AG04450 (cell line): ENCODE measurements around the gene FBRSL1. TPM values are rescaled to one million over a fixed set of nuclear protein-coding genes. Genes with fewer than 3 reads are reported as not detected.

ENCODE experiments used
- CTCF ChIA-PET: fragments of 300-600, 350-600 bp; formaldehyde crosslinking; extraction: SDS; loops from one replicate; lab custom pipeline; 2022; ENCODE audit warnings: antibody characterized with exemption, inconsistent platforms; lab: Charles Lee
- POLR2A ChIA-PET: fragments of 350-600 bp; formaldehyde crosslinking; extraction: SDS; loops from one replicate; lab custom pipeline; 2021; ENCODE audit warnings: antibody characterized with exemption, inconsistent platforms; lab: Yijun Ruan, JAX
- DNase-seq: peaks from one replicate; pipeline ENCODE4 v3.0.0-alpha.2; 2011; ENCODE audit warnings: low read depth, low spot score
- H3K27ac ChIP-seq: one replicate; pipeline ENCODE4 v1.5.1; 2012; ENCODE audit warnings: low read depth, low read length, control low read depth
- H3K27me3 ChIP-seq: one replicate; pipeline ENCODE4 v1.6.0; 2012; ENCODE audit warnings: low read length; ENCODE audit not compliant: control insufficient read depth, insufficient read depth
- H3K4me3 ChIP-seq: 2 replicates; pipeline ENCODE4 v1.5.1; 2011; ENCODE audit warnings: mild to moderate bottlenecking, low read depth, low read length, control low read depth
- H3K9me3 ChIP-seq: 2 replicates; pipeline ENCODE4 v1.5.1; 2012; ENCODE audit warnings: low read length; ENCODE audit not compliant: control insufficient read depth, insufficient read depth
- polyA plus RNA-seq: library from polyadenylated mRNA; depleted of rRNA; stranded (reverse); fragments of >200 nt; gene quantifications from 2 replicates; pipeline ENCODE4 v1.2.3, GENCODE V29; 2011
- TF ChIP-seq, protein P1 (sequence below): IDR thresholded peaks from 2 replicates; pipeline ENCODE4 v1.5.1; 2011; ENCODE audit warnings: low read depth, low read length, control low read depth, inconsistent platforms

FBRSL1 gene
- polyA plus RNA-seq, 1 experiment, result 1.1 TPM

DNA sequence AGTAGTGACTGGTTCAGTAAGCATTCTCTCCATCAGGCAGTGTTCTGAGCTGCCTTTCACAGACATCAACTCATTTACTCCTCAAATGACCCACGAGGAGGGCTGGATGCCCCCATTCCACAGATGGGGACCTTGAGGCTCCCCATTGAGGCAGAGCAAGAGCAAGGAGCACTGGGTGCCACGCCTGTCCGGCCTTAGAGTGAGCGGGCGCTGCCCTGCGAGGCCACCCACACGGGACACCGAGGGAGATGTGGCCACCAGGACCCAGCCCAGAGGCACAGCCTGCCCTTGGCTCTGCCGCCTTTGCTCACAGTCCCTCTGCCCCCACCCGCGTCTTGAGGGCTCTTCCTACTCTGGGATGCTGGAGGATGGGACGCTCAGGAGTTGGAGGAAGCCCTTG lies 3.0 kb downstream of the FBRSL1 start:
- Histone ChIP-seq H3K27me3 (no peaks in the 10 kb centered on the region), H3K27ac (no peak overlapping the region), H3K9me3 (no peaks in the 10 kb centered on the region; the same call in 1 of the 2 replicates), H3K4me3 (no peak overlapping the region)
- CTCF ChIA-PET, result no interaction called here
- TF ChIP-seq, protein P1, sequence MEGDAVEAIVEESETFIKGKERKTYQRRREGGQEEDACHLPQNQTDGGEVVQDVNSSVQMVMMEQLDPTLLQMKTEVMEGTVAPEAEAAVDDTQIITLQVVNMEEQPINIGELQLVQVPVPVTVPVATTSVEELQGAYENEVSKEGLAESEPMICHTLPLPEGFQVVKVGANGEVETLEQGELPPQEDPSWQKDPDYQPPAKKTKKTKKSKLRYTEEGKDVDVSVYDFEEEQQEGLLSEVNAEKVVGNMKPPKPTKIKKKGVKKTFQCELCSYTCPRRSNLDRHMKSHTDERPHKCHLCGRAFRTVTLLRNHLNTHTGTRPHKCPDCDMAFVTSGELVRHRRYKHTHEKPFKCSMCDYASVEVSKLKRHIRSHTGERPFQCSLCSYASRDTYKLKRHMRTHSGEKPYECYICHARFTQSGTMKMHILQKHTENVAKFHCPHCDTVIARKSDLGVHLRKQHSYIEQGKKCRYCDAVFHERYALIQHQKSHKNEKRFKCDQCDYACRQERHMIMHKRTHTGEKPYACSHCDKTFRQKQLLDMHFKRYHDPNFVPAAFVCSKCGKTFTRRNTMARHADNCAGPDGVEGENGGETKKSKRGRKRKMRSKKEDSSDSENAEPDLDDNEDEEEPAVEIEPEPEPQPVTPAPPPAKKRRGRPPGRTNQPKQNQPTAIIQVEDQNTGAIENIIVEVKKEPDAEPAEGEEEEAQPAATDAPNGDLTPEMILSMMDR, result no peak
- DNase-seq, result no peak
- POLR2A ChIA-PET, result no interaction called here

- POLR2A ChIA-PET, result no interaction called here
- DNase-seq, result no peak
- Histone ChIP-seq H3K27ac (no peak overlapping the region), H3K9me3 (no peaks in the 10 kb centered on the region; the same call in 1 of the 2 replicates), H3K4me3 (no peak overlapping the region), H3K27me3 (no peaks in the 10 kb centered on the region)
- TF ChIP-seq, protein P1, result no peak
- CTCF ChIA-PET, result no interaction called here
Observed at GRCh38 chr12:132493482-132494178, 3.7 kb downstream of the FBRSL1 start.

DNA sequence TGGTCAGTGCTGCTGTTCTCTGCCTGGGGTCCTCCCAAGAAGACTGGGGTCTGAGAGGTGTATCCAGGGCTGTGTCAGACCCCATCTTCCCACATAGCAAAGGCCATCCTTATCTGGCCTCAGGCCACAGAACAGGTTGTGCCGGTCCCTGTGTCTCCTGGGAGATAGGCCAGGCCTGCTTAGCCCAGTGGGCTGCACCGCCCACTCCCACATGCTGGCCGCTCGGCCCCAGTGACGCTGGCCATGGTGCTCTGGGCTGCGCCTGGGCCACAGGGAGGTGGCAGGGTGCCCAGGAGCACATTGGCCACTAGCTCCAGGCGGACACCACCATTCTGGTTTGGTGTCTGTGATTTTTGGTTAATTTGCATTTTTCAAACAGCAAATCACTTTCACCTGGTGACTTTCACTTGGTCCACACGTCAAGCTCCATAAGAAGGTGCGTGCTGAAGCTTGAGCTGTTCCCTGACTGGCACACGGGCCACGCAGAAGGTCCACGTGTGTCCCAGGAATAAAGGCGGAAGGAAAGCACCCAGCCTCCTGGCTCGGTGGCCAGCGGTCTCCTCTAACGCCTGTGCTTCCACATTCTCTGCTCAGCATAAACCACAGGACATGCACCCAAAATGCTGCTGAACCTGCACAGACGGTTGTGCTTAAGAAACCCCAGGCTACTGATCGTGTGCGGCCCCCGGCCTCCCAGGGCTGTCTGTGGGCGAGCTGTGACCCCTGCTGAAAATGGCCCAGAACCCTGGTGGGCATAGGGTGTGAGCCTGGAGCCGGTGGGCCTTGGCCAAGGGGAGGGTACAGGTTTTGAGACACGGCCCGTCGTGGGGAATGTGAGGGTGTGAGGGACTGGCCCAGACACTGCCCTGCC lies 4.6 kb downstream of the FBRSL1 start:
- POLR2A ChIA-PET, result no interaction called here
- DNase-seq, result no peak
- no peak overlapping the region for H3K27ac ChIP-seq
- no peak overlapping the region for H3K4me3 ChIP-seq
- H3K9me3 ChIP-seq, result no peaks in the 10 kb centered on the region; the same call in 1 of the 2 replicates
- no peaks in the 10 kb centered on the region for H3K27me3 ChIP-seq
- CTCF ChIA-PET, result no interaction called here
- TF ChIP-seq, protein P1, result no peak

DNA sequence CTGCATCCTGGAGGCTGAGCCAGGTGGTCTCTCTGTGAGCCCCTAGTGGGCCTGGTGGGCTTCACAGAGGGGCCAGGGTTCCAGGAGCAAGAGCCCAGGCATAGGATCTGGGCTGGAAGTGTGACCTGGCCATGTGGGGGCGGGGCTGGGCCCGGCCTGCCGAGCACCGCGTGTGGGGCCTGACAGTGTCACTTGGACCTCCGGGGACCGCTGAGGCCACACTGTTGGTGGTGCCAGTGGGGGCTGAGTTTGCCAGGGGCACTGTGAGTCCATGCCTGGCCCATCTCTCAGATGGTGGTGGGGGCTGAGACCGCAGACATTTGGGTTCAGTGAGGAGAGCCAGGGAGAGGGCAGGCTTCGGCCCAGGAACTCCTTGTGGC lies 5.2 kb downstream of the FBRSL1 start:
- Histone ChIP-seq H3K27ac (no peak overlapping the region), H3K4me3 (no peak overlapping the region), H3K27me3 (no peaks in the 10 kb centered on the region), H3K9me3 (no peaks in the 10 kb centered on the region; the same call in 1 of the 2 replicates)
- POLR2A ChIA-PET, result no interaction called here
- no peak for DNase-seq
- TF ChIP-seq, protein P1, result no peak
- CTCF ChIA-PET, result no interaction called here
